Ascending aorta (tissue), 2 donors: ENCODE data around the gene BBIP1. TPM values are rescaled to one million over a fixed set of nuclear protein-coding genes. Genes with fewer than 3 reads are reported as not detected.

Source experiments
- DNase-seq, 2 donors: peaks; one replicate each; pipeline ENCODE4 v3.0.0-alpha.2; 2019; ENCODE audit warnings: low spot score in 2 of 2
- H3K27ac ChIP-seq, 2 donors: fragments of 200-600 bp; sonication (generic); one replicate each; pipeline ENCODE4 v1.5.1; 2016 to 2017; ENCODE audit warnings: mild to moderate bottlenecking in 1 of 2
- H3K27me3 ChIP-seq: fragments of 200-600 bp; sonication (generic); one replicate; pipeline ENCODE4 v1.5.1; 2017
- H3K36me3 ChIP-seq, 2 donors: fragments of 200-600 bp; sonication (generic); one replicate each; pipeline ENCODE4 v1.5.1; 2016
- H3K4me1 ChIP-seq, 2 donors: fragments of 200-600 bp; sonication (generic); one replicate each; pipeline ENCODE4 v1.5.1; 2016 to 2017; ENCODE audit warnings: mild to moderate bottlenecking in 1 of 2
- H3K4me3 ChIP-seq, 2 donors: fragments of 200-600 bp; sonication (generic); one replicate each; pipeline ENCODE4 v1.5.1; 2016 to 2017; ENCODE audit warnings: mild to moderate bottlenecking in 1 of 2
- H3K9me3 ChIP-seq, 2 donors: fragments of 200-600 bp; sonication (generic); one replicate each; pipeline ENCODE4 v1.5.1; 2016
- CTCF ChIP-seq, 3 experiments: fragments of 200-600 bp in 2 of 3; fragments of 450-650 bp in 1 of 3; sonication (generic) in 2 of 3; IDR thresholded peaks; one replicate each; pipeline ENCODE4 v1.5.1; 2016 to 2019; ENCODE audit warnings: antibody characterized with exemption in 3 of 3, mild to moderate bottlenecking in 1 of 3, moderate library complexity in 1 of 3
- intact Hi-C: fragments of 100-400 bp; cut with DNase I; formaldehyde crosslinking; loops from one replicate; pipeline ENCODE4 v1.15.1; 2023
- total RNA-seq: library from RNA; depleted of rRNA; stranded (reverse); fragments of >200 nt; gene quantifications from one replicate; pipeline ENCODE4 v1.1.0, GENCODE V29; 2016

The BBIP1 gene
- total RNA-seq, 1 donor from 2014 or later = 1.5 TPM

DNA sequence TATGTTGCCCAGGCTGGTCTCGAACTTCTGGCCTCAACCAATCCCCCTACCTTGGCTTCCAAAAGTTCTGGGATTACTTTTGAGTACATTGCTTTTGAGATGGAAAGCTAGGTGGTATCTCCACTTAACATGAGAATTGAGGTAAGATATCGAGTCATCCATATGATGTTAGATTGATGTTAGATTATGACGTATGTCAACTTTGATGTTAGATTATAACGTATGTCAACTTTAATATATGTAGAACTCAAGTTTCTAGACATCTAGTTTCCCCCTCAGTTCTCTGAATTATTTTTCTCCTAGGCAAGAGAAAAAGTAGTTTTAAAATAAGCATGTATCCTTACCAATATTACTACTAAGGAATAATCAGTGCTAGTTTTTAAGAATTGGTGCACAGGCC is 20.4 kb upstream of the BBIP1 start:
- TF ChIP-seq CTCF (IDR thresholded peaks at IDR 0.05) = no peak
- Histone ChIP-seq H3K27ac (no peak overlapping the region), H3K27me3 (no peaks in the 10 kb centered on the region), H3K4me3 (no peak overlapping the region), H3K4me1 (no peaks in the 10 kb centered on the region), H3K9me3 (no peaks in the 10 kb centered on the region), H3K36me3 (no peaks in the 10 kb centered on the region)
- intact Hi-C loops = no loop called here
- DNase-seq = no peak

DNA sequence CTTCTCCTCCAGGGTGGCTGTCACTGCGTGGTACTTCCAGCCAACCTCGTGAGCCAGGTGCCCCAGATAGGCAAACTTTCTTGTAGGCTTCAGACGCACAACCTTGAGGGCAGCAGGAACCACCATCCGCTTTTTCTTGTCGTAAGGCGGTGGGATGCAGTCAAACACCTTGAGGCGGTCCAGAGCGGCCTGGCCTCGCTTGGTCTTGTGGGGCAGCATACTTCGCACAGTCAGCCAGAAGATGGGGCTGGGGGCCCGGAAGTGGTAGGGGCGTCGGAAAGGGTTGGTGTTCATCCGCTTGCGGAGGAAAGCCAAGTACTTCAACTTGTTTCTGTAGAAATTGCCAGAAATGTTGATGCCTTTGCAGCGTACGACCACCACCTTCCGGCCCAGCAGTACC is 17.8 kb upstream of the BBIP1 start:
- no peak for TF ChIP-seq CTCF (IDR thresholded peaks at IDR 0.05)
- DNase-seq = no peak
- H3K36me3 ChIP-seq = no peaks in the 10 kb centered on the region
- H3K4me1 ChIP-seq = peaks cover 0 to 6% of the 10 kb centered on the region in 2 donors
- no peak overlapping the region for H3K27ac ChIP-seq
- intact Hi-C loops = no loop called here
- no peak overlapping the region for H3K4me3 ChIP-seq
- no peaks in the 10 kb centered on the region for H3K27me3 ChIP-seq
- no peaks in the 10 kb centered on the region for H3K9me3 ChIP-seq

DNA sequence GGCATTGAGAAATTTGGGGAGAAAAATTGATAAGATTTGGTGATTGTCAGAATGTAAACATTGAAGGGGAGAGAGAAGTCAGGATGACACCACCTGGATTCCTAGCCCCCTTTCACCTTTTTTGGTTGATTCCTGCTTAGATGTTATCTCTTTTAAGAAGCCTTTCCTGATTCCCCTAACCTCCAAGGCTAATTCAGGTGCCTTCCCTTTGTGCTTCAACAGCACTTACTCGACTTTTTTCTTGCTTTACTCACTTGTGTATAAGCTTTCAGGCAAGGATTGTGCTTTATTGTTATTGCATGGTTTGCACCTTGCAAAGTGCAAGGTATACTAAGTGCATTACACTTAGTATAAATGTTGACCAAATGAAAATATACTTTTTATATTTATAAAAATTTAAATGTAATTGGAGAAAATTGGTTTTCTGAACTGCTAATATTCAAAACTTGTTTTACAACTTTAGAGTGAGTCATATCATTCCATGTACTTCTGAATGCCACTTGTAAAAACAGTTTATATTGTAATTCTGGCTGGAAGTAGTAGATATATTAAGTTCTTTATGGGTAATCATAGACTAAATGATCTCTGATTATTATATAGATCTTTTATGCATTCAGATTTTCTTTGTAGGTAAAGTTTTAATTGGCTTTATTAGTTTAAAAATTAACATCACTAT is 13.7 kb upstream of the BBIP1 start:
- no peak for DNase-seq
- intact Hi-C loops = no loop called here
- Histone ChIP-seq H3K9me3 (no peaks in the 10 kb centered on the region), H3K36me3 (no peaks in the 10 kb centered on the region), H3K27ac (no peak overlapping the region), H3K4me1 (peaks cover 0 to 14% of the 10 kb centered on the region in 2 donors), H3K4me3 (no peak overlapping the region), H3K27me3 (no peaks in the 10 kb centered on the region)
- TF ChIP-seq CTCF (IDR thresholded peaks at IDR 0.05) = no peak

GRCh38 chr10:110931769-110932381 is 12.9 kb upstream of the BBIP1 start:
- Histone ChIP-seq H3K27me3 (no peaks in the 10 kb centered on the region), H3K4me1 (peaks cover 0 to 16% of the 10 kb centered on the region in 2 donors), H3K4me3 (no peak overlapping the region), H3K36me3 (no peaks in the 10 kb centered on the region), H3K27ac (no peak overlapping the region), H3K9me3 (no peaks in the 10 kb centered on the region)
- TF ChIP-seq CTCF (IDR thresholded peaks at IDR 0.05) = no peak
- intact Hi-C loops = no loop called here
- DNase-seq = no peak

DNA sequence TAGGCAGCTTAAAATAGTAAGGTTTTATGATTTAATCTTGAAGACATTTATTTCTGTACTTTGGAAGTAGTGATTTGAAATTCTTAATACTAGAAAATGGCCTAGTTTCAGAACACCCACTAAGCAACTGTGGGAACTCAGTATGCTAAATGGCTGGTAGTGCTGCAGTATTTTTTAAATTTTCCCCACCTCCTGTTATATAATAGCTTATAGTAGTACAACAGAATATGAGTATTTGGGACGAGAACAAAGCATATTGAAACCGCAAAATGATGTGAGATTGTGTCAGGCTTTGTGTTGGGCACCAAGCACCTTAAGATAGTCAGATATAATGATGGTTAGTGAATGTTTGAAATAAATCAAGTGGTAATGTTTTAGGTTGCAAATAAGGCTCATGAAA is 8.5 kb upstream of the BBIP1 start:
- no peaks in the 10 kb centered on the region for H3K9me3 ChIP-seq
- H3K27me3 ChIP-seq = no peaks in the 10 kb centered on the region
- H3K4me3 ChIP-seq = no peak overlapping the region
- DNase-seq = no peak
- H3K36me3 ChIP-seq = no peaks in the 10 kb centered on the region
- peaks cover 0 to 29% of the 10 kb centered on the region in 2 donors for H3K4me1 ChIP-seq
- H3K27ac ChIP-seq = no peak overlapping the region
- no peak for TF ChIP-seq CTCF (IDR thresholded peaks at IDR 0.05)
- intact Hi-C loops = loop anchor here (10.0 kb wide), 1 partner anchor 77 kb away; no protein-coding TSS in a partner anchor
